ENCODE measurements around the gene NAP1L1.
"Not testable (repeated sequence)": the region's sequence is repeated elsewhere in the genome, so short reads cannot be mapped to it uniquely, and the experiment has no call there.

Gene NAP1L1

DNA sequence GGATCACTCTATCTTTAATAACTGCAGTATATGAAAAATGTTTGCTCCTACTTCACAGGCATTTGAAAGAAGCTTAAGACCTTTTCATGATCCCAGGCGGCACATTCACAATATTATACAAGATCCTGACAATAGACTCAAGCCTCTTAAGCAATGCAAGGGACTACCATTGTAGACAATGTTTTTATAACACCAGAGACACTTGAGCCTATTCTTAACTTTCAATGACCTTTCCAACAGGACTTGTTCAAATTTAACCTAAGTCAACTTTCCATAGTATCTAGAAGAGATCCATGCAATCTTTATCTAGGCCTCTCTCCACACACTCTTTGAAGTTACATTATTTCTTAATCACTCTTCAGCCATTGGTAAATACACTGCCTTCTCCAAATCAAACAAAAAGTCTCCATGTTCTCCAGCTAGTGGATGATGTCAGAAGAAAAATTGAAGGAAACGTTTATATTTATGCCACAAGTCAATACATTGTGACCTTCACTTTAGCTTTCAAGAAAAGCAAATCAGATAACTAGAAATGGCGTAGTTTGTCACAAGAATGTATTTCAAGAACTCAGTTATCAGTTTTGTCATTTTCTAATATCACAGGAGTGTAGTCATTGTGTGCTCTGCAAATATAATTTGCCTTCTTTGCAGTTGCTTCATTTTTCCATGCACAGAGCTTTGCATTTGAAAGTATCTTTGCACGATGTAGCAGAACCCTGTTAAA, 94.1 kb downstream of the NAP1L1 start:
- no peak for DNase-seq (ENCODE audit: low read depth, low spot score)

GRCh38 chr12:75987709-75988108, 96.8 kb downstream of the NAP1L1 start:
- DNase-seq (ENCODE audit: low read depth, low spot score), result not testable (repeated sequence)
